Hypothalamus (tissue), 51 donors: ENCODE data around the gene KRTAP10-5.
"Not testable (repeated sequence)": the region's sequence is repeated elsewhere in the genome, so short reads cannot be mapped to it uniquely, and the experiment has no call there.

Experiments
- DNase-seq, 51 donors: peaks; one replicate each; lab custom pipeline; 2025; lab: John Stamatoyannopoulos, UW

Gene KRTAP10-5

GRCh38 chr21:44592446-44593311 is 12.3 kb upstream of the KRTAP10-5 start, which contains the start of gene KRTAP10-6:
Gene KRTAP10-6 (minus strand): TSS chr21:44592505. CDS start chr21:44592484, 21 bp downstream.
- no peak for DNase-seq

GRCh38 chr21:44591801-44592130 is 11.4 kb upstream of the KRTAP10-5 start:
- not testable (repeated sequence) for DNase-seq

- not testable (repeated sequence) for DNase-seq
Observed at GRCh38 chr21:44590897-44591800, 10.7 kb upstream of the KRTAP10-5 start.

GRCh38 chr21:44590311-44590721 is 9.9 kb upstream of the KRTAP10-5 start:
- no peak for DNase-seq

- no peak for DNase-seq
Observed at GRCh38 chr21:44589586-44590305, 9.3 kb upstream of the KRTAP10-5 start.

GRCh38 chr21:44589094-44589493 is 8.7 kb upstream of the KRTAP10-5 start:
- DNase-seq = no peak

- DNase-seq = no peak
Observed at GRCh38 chr21:44585892-44586291, 5.5 kb upstream of the KRTAP10-5 start.

- DNase-seq = no peak
Observed at GRCh38 chr21:44583800-44584147, 3.4 kb upstream of the KRTAP10-5 start.

GRCh38 chr21:44583089-44583799 is 2.8 kb upstream of the KRTAP10-5 start:
- DNase-seq = no peak

GRCh38 chr21:44582055-44582454 is 1.7 kb upstream of the KRTAP10-5 start:
- no peak for DNase-seq

GRCh38 chr21:44581158-44581557 is 754 bp upstream of the KRTAP10-5 start:
- no peak for DNase-seq

- no peak for DNase-seq
Observed at GRCh38 chr21:44579833-44580144, 615 bp downstream of the KRTAP10-5 start.

GRCh38 chr21:44579056-44579832 is 1.2 kb downstream of the KRTAP10-5 start:
- no peak for DNase-seq

- no peak for DNase-seq
Observed at GRCh38 chr21:44578371-44579055, 1.9 kb downstream of the KRTAP10-5 start.

- no peak for DNase-seq
Observed at GRCh38 chr21:44576025-44576420, 4.4 kb downstream of the KRTAP10-5 start.

GRCh38 chr21:44575307-44576024 is 4.9 kb downstream of the KRTAP10-5 start:
- no peak for DNase-seq

GRCh38 chr21:44574457-44575306 is 5.7 kb downstream of the KRTAP10-5 start:
- no peak for DNase-seq
